GM12878 (cell line): ENCODE results near the gene ACP4. TPM values are rescaled to one million over a fixed set of nuclear protein-coding genes. Genes with fewer than 3 reads are reported as not detected.
"Not testable (repeated sequence)": the region's sequence is repeated elsewhere in the genome, so short reads cannot be mapped to it uniquely, and the experiment has no call there.

Source experiments
- ATAC-seq: fragments of 200-7000 bp; cut with Tn5 transposase; 3 replicates; pipeline ENCODE4 v1.9.1; 2020; ENCODE audit warnings: mild to moderate bottlenecking, moderate library complexity
- BruUV-seq: library from RNA; stranded (reverse); fragments of 400-500 nt; replicated peaks from 2 replicates; lab custom pipeline; 2021; lab: Mats Ljungman, UMichigan
- CTCF ChIA-PET: fragments of 300-600 bp; sonication (Branson Sonifier 250); formaldehyde crosslinking; extraction: SDS; loops from one replicate; lab custom pipeline; 2021; ENCODE audit warnings: inconsistent platforms; lab: Yijun Ruan, JAX
- POLR2A ChIA-PET: fragments of 350-600 bp; formaldehyde crosslinking; extraction: SDS; loops from one replicate; lab custom pipeline; 2021; ENCODE audit warnings: inconsistent platforms; lab: Charles Lee
- RAD21 ChIA-PET: fragments of 300-600 bp; sonication (Branson Sonifier 250); formaldehyde crosslinking; loops from one replicate; lab custom pipeline; 2023; ENCODE audit warnings: antibody characterized with exemption; ENCODE audit not compliant: unreplicated experiment; lab: Charles Lee
- SMC1A ChIA-PET: fragments of 300-600 bp; sonication (Branson Sonifier 250); formaldehyde crosslinking; loops from one replicate; lab custom pipeline; 2023; ENCODE audit not compliant: unreplicated experiment, uncharacterized antibody; lab: Charles Lee
- DNase-seq: peaks from one replicate; pipeline ENCODE4 v3.0.0-alpha.2; 2011; ENCODE audit warnings: low read depth, low spot score
- FAIRE-seq: peaks from 3 replicates; lab custom pipeline; 2011; peaks lifted over from hg19 to GRCh38; lab: Jason Lieb, UNC
- H2AFZ ChIP-seq: 2 replicates; pipeline ENCODE4 v1.6.0; 2011; ENCODE audit warnings: low read depth, low read length, control low read depth; ENCODE audit not compliant: control insufficient read depth
- H3K27ac ChIP-seq: 2 replicates; pipeline ENCODE4 v1.5.1; 2011; ENCODE audit warnings: control low read depth; ENCODE audit not compliant: control insufficient read depth, insufficient read depth
- H3K27me3 ChIP-seq, 2 experiments: replicated peaks in 1 of 2; 2 replicates each; pipeline versions ENCODE4 v1.6.0 to v1.6.1; 2011; ENCODE audit warnings: low read length in 1 of 2; ENCODE audit not compliant: control insufficient read depth in 2 of 2, insufficient read depth in 2 of 2
- H3K36me3 ChIP-seq, 2 experiments: 2 replicates each; pipeline ENCODE4 v1.5.1; 2011; ENCODE audit warnings: low read length in 1 of 2; ENCODE audit not compliant: control insufficient read depth in 2 of 2, insufficient read depth in 2 of 2
- H3K4me1 ChIP-seq: 2 replicates; pipeline ENCODE4 v1.6.1; 2011; ENCODE audit warnings: mild to moderate bottlenecking, low read length, moderate library complexity, mixed read lengths; ENCODE audit not compliant: control insufficient read depth, insufficient read depth
- H3K4me2 ChIP-seq: 2 replicates; pipeline ENCODE4 v1.6.0; 2011; ENCODE audit warnings: control low read depth; ENCODE audit not compliant: control insufficient read depth, insufficient read depth
- H3K4me3 ChIP-seq: fragments of 200-600 bp; sonication (generic); 2 replicates; pipeline ENCODE4 v1.5.1; 2016
- H3K79me2 ChIP-seq: 2 replicates; pipeline ENCODE4 v1.6.0; 2011; ENCODE audit warnings: low read length; ENCODE audit not compliant: control insufficient read depth, insufficient read depth
- H3K9ac ChIP-seq: 2 replicates; pipeline ENCODE4 v1.8.0; 2011; ENCODE audit warnings: low read length, control low read depth, mixed read lengths; ENCODE audit not compliant: control insufficient read depth, insufficient read depth
- H3K9me3 ChIP-seq: replicated peaks from 3 replicates; pipeline ENCODE4 v1.5.1; 2011; ENCODE audit warnings: mild to moderate bottlenecking, low read length; ENCODE audit not compliant: control insufficient read depth, insufficient read depth
- H4K20me1 ChIP-seq: 2 replicates; pipeline ENCODE4 v1.6.0; 2011; ENCODE audit not compliant: control insufficient read depth, insufficient read depth
- BCL11A ChIP-seq: IDR thresholded peaks from 2 replicates; pipeline ENCODE4 v1.6.1; 2011; ENCODE audit warnings: low read depth, low read length
- DPF2 ChIP-seq: fragments of 450-650 bp; IDR thresholded peaks from 2 replicates; pipeline ENCODE4 v1.6.1; 2017; ENCODE audit warnings: mild to moderate bottlenecking
- HDGF ChIP-seq: fragments of 450-650 bp; IDR thresholded peaks from 2 replicates; pipeline ENCODE4 v1.6.1; 2016; ENCODE audit warnings: antibody characterized with exemption
- RAD51 ChIP-seq: fragments of 450-650 bp; IDR thresholded peaks from 2 replicates; pipeline ENCODE4 v1.6.1; 2016; ENCODE audit warnings: moderate library complexity, mild to moderate bottlenecking, inconsistent platforms
- SRF ChIP-seq, 2 experiments: IDR thresholded peaks; 2 replicates each; pipeline ENCODE4 v1.6.1; 2011; ENCODE audit warnings: low read depth in 2 of 2, low read length in 2 of 2, mild to moderate bottlenecking in 1 of 2, moderate library complexity in 1 of 2
- YBX1 ChIP-seq: fragments of 450-650 bp; IDR thresholded peaks from 2 replicates; pipeline ENCODE4 v1.6.1; 2016; ENCODE audit warnings: antibody characterized with exemption
- ZNF687 ChIP-seq: fragments of 450-650 bp; IDR thresholded peaks from 2 replicates; pipeline ENCODE4 v1.6.1; 2017; ENCODE audit warnings: mild to moderate bottlenecking, moderate library complexity
- ZZZ3 ChIP-seq: IDR thresholded peaks from 2 replicates; pipeline ENCODE4 v1.6.1; 2011; ENCODE audit warnings: low read depth; ENCODE audit not compliant: control insufficient read depth, insufficient read length
- WGBS: methylation state at CpG from one replicate; pipeline ENCODE4 v1.1.6; 2016; ENCODE audit warnings: low lambda C conversion rate; ENCODE audit not compliant: insufficient replicate concordance, insufficient coverage; ENCODE audit errors: missing lambda C conversion rate; 5-methylcytosine and 5-hydroxymethylcytosine counted together
- in situ Hi-C: fragments of 300-500 bp; cut with MboI; formaldehyde crosslinking; loops from 9 replicates; pipeline ENCODE4 v1.14.3; 2018; ENCODE audit warnings: mixed read lengths
- intact Hi-C: fragments of 100-400 bp; cut with micrococcal nuclease; formaldehyde crosslinking; loops from one replicate; pipeline ENCODE4 v1.14.2; 2022; ENCODE audit not compliant: unreplicated experiment
- polyA plus RNA-seq, 11 experiments: library from polyadenylated mRNA; depleted of rRNA in 4 of 11; unstranded in 6 of 11; stranded (reverse) in 5 of 11; fragments of >200 nt; fragmentation: Nextera tagmentation in 4 of 11; fragmentation: Illumina TruSeq in 1 of 11; extraction: Ambion mirVana in 4 of 11; extraction: Trizol in 1 of 11; gene quantifications; 1 replicate in 1 of 11; 2 replicates in 10 of 11; pipeline versions ENCODE4 v1.2.1 to v1.2.3, GENCODE V29; 2011 to 2016; ENCODE audit warnings: inconsistent platforms in 2 of 11, missing spikeins in 2 of 11, low read depth in 1 of 11
- total RNA-seq, 4 experiments: library from RNA; depleted of rRNA in 3 of 4; stranded (reverse); fragments of >200 nt in 3 of 4; fragmentation: Illumina TruSeq in 1 of 4; extraction: Trizol in 1 of 4; gene quantifications; 2 replicates each; pipeline versions ENCODE4 v1.2.1 to v1.2.3, GENCODE V29; 2013 to 2021
- TF ChIP-seq, protein P1 (sequence below): fragments of 450-650 bp; conservative IDR thresholded peaks from 2 replicates; pipeline ENCODE4 v1.6.1; 2017; ENCODE audit warnings: mild to moderate bottlenecking, moderate library complexity

Gene ACP4
- total and polyA plus RNA-seq, 10 of the 15 experiments (the other 5 are each of a cell fraction or from before 2014, with no cell fraction given), result not detected

DNA sequence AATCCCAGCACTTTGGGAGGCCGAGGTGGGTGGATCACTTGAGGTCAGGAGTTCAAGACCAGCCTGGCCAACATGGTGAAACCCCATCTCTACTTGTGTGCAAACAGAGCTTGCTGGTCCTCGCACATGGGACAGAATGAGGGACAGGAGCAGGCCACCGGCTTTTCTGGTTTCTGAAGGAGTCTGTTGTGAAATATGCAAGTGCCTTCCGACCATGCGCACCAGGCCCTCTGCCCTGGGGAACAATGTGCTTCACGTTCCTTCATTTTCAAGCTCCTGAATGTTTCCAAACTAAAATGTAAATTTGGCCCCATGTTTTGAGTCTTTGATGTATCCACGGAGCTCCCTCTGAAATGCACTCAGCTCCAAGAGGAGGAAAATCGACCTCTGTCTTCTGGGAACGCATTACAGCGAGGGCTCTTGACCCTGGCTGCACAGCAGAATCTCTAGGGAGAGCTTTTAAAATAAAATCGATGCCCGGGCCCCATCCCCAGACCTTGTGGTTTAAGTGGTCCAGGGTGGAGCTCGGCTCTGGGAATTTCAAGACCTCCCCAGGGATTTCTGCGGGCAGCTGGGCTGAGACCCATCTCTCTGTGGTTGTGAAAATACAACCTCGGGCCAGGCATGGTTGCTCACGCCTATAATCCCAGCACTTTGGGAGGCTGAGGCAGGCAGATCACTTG is 9.3 kb upstream of the ACP4 start:
- Histone ChIP-seq H3K27ac (no peak overlapping the region), H3K9ac (no peak overlapping the region), H4K20me1 (no peaks in the 10 kb centered on the region), H3K27me3 (peaks cover 4 to 8% of the 10 kb centered on the region in 2 experiments), H3K9me3 (no peaks in the 10 kb centered on the region), H3K4me2 (no peak overlapping the region), H3K4me1 (no peaks in the 10 kb centered on the region; the same call in 1 of the 2 replicates), H3K36me3 (no peaks in the 10 kb centered on the region), H3K79me2 (no peaks in the 10 kb centered on the region), H2AFZ (no peak overlapping the region), H3K4me3 (no peak overlapping the region)
- DNase-seq (no peak), FAIRE-seq (no peak), ATAC-seq (no peak)
- CTCF ChIA-PET, result interaction anchor here (0.8 to 2.2 kb wide), 7 partner anchors 9 to 516 kb away, joined by 3 to 11 read pairs (median 3); no protein-coding TSS in a partner anchor
- in situ Hi-C loops, result no loop called here
- no peak for TF ChIP-seq HDGF
- no peak for TF ChIP-seq YBX1
- TF ChIP-seq, protein P1, sequence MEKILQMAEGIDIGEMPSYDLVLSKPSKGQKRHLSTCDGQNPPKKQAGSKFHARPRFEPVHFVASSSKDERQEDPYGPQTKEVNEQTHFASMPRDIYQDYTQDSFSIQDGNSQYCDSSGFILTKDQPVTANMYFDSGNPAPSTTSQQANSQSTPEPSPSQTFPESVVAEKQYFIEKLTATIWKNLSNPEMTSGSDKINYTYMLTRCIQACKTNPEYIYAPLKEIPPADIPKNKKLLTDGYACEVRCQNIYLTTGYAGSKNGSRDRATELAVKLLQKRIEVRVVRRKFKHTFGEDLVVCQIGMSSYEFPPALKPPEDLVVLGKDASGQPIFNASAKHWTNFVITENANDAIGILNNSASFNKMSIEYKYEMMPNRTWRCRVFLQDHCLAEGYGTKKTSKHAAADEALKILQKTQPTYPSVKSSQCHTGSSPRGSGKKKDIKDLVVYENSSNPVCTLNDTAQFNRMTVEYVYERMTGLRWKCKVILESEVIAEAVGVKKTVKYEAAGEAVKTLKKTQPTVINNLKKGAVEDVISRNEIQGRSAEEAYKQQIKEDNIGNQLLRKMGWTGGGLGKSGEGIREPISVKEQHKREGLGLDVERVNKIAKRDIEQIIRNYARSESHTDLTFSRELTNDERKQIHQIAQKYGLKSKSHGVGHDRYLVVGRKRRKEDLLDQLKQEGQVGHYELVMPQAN, result no peak
- TF ChIP-seq SRF (IDR thresholded peaks at IDR 0.05; ENCODE audit: low read depth in 2 of 2, low read length in 2 of 2), result no peak
- no peak for TF ChIP-seq ZZZ3
- TF ChIP-seq ZNF687, result no peak
- TF ChIP-seq DPF2, result no peak
- TF ChIP-seq RAD51, result no peak
- TF ChIP-seq BCL11A, result no peak
- SMC1A ChIA-PET, result interaction anchor here (0.6 to 1.6 kb wide), 3 partner anchors 75 to 243 kb away, joined by 3 to 8 read pairs (median 4); no protein-coding TSS in a partner anchor
- POLR2A ChIA-PET, result no interaction called here
- intact Hi-C loops, result no loop called here
- RAD21 ChIA-PET, result interaction anchor here (1.2 kb wide), 1 partner anchor 75 kb away, joined by 3 read pairs; no protein-coding TSS in a partner anchor
- no TSS peak for BruUV-seq
- WGBS, result 17% methylated on average over 16 of the region's 16 CpGs

DNA sequence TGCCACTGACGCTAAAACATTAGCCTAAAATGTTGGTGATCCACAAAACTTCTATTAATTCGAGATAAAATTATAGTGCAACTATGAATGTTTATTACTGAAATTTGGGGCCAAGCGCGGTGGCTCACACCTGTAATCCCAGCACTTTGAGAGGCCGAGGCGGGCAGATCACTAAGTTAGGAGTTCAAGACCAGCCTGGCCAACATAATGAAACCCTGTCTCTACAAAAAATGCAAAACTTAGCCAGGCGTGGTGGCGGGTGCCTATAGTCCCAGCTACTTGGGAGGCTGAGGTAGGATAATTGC is 6.4 kb upstream of the ACP4 start:
- RAD21 ChIA-PET, result interaction anchor here (0.6 to 2.4 kb wide), 9 partner anchors 34 to 427 kb away, joined by 3 to 24 read pairs (median 3); partner anchors contain the start of genes JOSD2 and POLD1
- BruUV-seq, H3K9me3 ChIP-seq, H3K36me3 ChIP-seq, H3K79me2 ChIP-seq, H2AFZ ChIP-seq, H3K9ac ChIP-seq, H3K4me2 ChIP-seq, DNase-seq, ATAC-seq, POLR2A ChIA-PET, H3K27ac ChIP-seq, FAIRE-seq, H4K20me1 ChIP-seq, H3K4me3 ChIP-seq, in situ Hi-C loops, H3K27me3 ChIP-seq, H3K4me1 ChIP-seq: not testable (repeated sequence)
- CTCF ChIA-PET, result interaction anchor here (0.7 to 4.0 kb wide), 19 partner anchors 9 to 648 kb away, joined by 3 to 39 read pairs (median 4); no protein-coding TSS in a partner anchor
- 27% methylated on average over 8 of the region's 8 CpGs for WGBS
- SMC1A ChIA-PET, result interaction anchor here (0.6 to 2.3 kb wide), 6 partner anchors 32 to 407 kb away, joined by 3 to 22 read pairs (median 4); partner anchors contain the start of gene NR1H2
- intact Hi-C loops, result loop anchor here (1.0 to 2.0 kb wide), 5 partner anchors 79 to 426 kb away; no protein-coding TSS in a partner anchor
